GM21576 (cell line): ENCODE measurements around the gene HLA-B.
"Not testable (repeated sequence)": the region's sequence is repeated elsewhere in the genome, so short reads cannot be mapped to it uniquely, and the experiment has no call there.

ENCODE experiments used
- ATAC-seq: cut with Tn5 transposase; IDR thresholded peaks from one replicate; pipeline ENCODE4 v1.9.1; 2021; ENCODE audit warnings: mild to moderate bottlenecking, moderate library complexity; ENCODE audit not compliant: unreplicated experiment

Gene HLA-B

GRCh38 chr6:31385041-31385440 lies 28.1 kb upstream of the HLA-B start:
- ATAC-seq = no peak

GRCh38 chr6:31383149-31383548 lies 26.2 kb upstream of the HLA-B start:
- no peak for ATAC-seq

- ATAC-seq = no peak
Observed at GRCh38 chr6:31381666-31382065, 24.7 kb upstream of the HLA-B start.

GRCh38 chr6:31379850-31380249 lies 22.9 kb upstream of the HLA-B start:
- no peak for ATAC-seq

GRCh38 chr6:31378721-31379103 lies 21.7 kb upstream of the HLA-B start:
- ATAC-seq = no peak

- ATAC-seq = no peak
Observed at GRCh38 chr6:31378062-31378720, 21.2 kb upstream of the HLA-B start.

- no peak for ATAC-seq
Observed at GRCh38 chr6:31377029-31377428, 20.1 kb upstream of the HLA-B start.

- ATAC-seq = no peak
Observed at GRCh38 chr6:31375699-31376098, 18.7 kb upstream of the HLA-B start.

GRCh38 chr6:31374118-31374517 lies 17.1 kb upstream of the HLA-B start:
- not testable (repeated sequence) for ATAC-seq

- no peak for ATAC-seq
Observed at GRCh38 chr6:31368461-31368860, 11.5 kb upstream of the HLA-B start.

GRCh38 chr6:31366693-31367470 lies 9.9 kb upstream of the HLA-B start:
- peak; percentile 81 for ATAC-seq

- no peak for ATAC-seq
Observed at GRCh38 chr6:31365864-31366263, 8.9 kb upstream of the HLA-B start.

- no peak for ATAC-seq
Observed at GRCh38 chr6:31363811-31364210, 6.8 kb upstream of the HLA-B start.

- no peak for ATAC-seq
Observed at GRCh38 chr6:31362751-31363150, 5.8 kb upstream of the HLA-B start.

GRCh38 chr6:31359581-31359980 lies 2.6 kb upstream of the HLA-B start:
- ATAC-seq = no peak

- ATAC-seq = no peak
Observed at GRCh38 chr6:31358302-31358701, 1.3 kb upstream of the HLA-B start.

GRCh38 chr6:31357886-31358285 lies 907 bp upstream of the HLA-B start:
- no peak for ATAC-seq

- ATAC-seq = no peak
Observed at GRCh38 chr6:31356216-31356945, 598 bp downstream of the HLA-B start.

- no peak for ATAC-seq
Observed at GRCh38 chr6:31355583-31355948, 1.4 kb downstream of the HLA-B start.

- ATAC-seq = no peak
Observed at GRCh38 chr6:31354864-31355582, 2.0 kb downstream of the HLA-B start.

- ATAC-seq = no peak
Observed at GRCh38 chr6:31354158-31354863, 2.7 kb downstream of the HLA-B start.
